ENCODE measurements around the gene UBE4B.
"Not testable (repeated sequence)": the region's sequence is repeated elsewhere in the genome, so short reads cannot be mapped to it uniquely, and the experiment has no call there.

UBE4B gene

GRCh38 chr1:10210841-10211804 is 178.4 kb downstream of the UBE4B start:
- DNase-seq (ENCODE audit: low spot score) = no peak

DNA sequence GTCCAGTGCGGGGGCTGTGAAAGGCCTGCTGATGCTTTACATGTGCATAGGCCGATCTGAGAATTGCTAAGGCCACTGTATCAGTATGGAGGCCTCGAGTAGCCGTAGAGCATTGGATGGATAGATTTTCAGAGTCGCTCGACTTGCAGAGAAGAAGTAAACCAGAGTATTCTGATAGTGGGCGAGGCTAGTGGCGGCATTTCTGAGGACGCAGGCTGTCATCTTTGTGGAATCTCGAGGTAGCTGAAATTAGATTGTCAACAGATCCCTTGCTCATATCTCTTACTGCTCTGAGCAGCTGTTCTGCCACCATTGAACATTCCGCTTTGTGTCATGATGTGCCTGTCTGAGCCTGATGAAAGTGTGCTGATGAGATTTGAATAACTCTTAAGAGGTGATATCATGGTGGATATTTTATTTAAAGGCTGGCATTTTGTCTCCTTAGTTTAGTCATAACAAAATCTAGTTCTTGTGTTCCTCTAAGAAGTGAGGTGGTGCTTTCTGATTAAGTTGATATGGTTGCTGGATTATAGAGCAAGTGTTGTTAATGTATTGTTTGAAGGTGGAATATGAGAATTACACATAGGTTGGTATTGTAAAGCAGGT is 179.2 kb downstream of the UBE4B start:
- DNase-seq (ENCODE audit: low spot score) = no peak

DNA sequence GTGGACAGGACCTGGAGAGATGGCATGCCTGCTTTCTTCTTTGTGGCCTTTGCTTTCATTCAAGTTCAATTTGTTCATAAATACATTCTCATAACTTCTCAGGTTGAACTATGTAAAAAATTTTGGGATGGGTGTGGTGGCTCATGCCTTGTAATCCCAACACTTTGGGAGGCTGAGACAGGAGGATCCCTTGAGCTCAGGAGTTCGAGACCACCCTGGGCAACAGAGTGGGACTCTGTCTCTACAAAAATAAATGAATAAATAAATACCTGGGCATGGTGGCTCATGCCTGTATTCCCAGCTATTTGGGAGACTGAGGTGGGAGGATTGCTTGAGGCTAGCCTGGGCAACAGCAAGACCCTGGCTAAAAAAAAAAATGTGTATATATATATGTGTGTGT is 179.7 kb downstream of the UBE4B start:
- DNase-seq (ENCODE audit: low spot score) = no peak

GRCh38 chr1:10213186-10213705 is 180.5 kb downstream of the UBE4B start:
- DNase-seq (ENCODE audit: low spot score) = no peak

- DNase-seq (ENCODE audit: low spot score) = no peak
Observed at GRCh38 chr1:10216090-10216749, 183.5 kb downstream of the UBE4B start.

- DNase-seq (ENCODE audit: low spot score) = no peak
Observed at GRCh38 chr1:10217748-10218441, 185.1 kb downstream of the UBE4B start.

- DNase-seq (ENCODE audit: low spot score) = no peak
Observed at GRCh38 chr1:10220200-10220599, 187.4 kb downstream of the UBE4B start.

DNA sequence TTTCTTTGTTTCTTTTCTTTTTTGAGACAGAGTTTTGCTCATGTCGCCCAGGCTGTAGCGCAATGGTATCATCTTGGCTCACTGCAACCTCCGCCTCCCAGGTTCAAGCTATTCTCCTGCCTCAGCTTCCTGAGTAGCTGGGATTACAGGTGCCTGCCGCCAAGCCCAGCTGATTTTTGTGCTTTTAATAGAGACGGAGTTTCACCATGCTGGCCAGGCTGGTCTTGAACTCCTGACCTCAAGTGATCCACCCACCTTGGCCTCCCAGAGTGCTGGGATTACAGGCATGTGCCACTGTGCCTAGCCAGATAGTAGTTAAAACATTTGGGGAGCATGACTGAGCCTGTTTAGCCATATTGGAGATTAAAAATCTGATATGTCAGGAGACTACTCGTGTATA is 187.9 kb downstream of the UBE4B start:
- not testable (repeated sequence) for DNase-seq (ENCODE audit: low spot score)

GRCh38 chr1:10225573-10225972 is 192.8 kb downstream of the UBE4B start:
- DNase-seq (ENCODE audit: low spot score) = no peak

DNA sequence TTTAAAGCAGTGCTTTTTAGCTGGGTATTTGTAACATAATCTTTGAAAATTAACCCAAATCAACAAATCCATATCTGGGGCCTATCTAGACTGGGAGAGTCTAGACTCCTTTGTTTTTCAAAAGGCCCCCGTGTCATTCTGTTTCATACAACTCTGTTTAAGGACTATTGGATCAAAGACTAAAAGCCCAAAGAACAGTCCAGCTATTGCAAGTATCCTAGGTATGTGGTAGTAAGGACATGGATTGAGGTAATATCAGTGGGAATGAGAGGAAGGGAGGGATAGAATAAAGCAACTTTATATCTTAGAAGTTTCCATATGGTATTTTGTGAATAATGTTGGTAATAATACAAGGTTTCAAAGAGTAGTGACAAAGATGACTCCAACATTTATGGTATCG is 195.8 kb downstream of the UBE4B start:
- no peak for DNase-seq (ENCODE audit: low spot score)

DNA sequence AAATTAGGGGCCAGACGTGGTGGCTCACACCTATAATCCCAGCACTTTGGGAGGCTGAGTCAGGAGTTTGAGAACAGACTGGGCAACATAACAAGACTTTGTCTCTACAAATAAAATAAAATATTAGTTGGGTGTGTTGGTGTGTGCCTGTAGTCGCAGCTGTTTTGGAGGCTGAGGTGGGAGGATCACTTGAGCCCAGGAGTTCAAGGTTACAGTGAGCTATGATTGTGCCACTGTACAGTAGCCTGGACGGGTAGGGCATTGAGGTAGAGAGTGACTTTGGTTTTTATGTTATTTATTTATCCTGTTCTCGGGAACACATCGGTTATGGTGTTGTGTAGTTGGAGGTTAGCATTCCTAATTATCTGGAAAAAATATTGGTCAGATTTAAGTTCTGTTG is 197.1 kb downstream of the UBE4B start:
- DNase-seq (ENCODE audit: low spot score) = no peak
